Embryonic facial prominence (tissue), 1 donor: Measurements from ENCODE around the gene KIF26B.
A peak's percentile ranks its signal among the peaks of the same experiment; 100 is the strongest.

ENCODE experiments used
- DNase-seq: peaks from one replicate; pipeline ENCODE4 v3.0.0-alpha.2; 2016; ENCODE audit errors: extremely low spot score

Gene KIF26B

DNA sequence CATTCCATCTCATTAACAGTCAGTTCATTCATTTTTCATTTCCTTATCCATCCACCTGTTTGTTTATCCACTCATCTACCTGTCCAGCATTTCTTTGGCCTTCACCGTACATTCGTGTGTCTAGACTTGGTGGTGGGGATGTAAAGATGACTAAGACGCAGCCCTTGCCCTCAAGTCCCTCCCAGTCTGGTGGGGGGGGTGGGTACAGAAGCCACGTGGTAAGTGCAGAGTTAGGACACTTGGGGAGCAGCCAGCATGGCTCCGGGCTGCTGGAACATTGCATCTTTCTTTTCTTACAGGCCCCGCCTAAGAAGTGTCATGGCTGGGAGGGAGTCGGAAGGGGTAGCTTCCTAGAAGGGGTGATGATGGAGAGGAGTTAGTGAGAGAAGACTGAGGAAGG lies 17.2 kb downstream of the KIF26B start:
- DNase-seq = no peak

DNA sequence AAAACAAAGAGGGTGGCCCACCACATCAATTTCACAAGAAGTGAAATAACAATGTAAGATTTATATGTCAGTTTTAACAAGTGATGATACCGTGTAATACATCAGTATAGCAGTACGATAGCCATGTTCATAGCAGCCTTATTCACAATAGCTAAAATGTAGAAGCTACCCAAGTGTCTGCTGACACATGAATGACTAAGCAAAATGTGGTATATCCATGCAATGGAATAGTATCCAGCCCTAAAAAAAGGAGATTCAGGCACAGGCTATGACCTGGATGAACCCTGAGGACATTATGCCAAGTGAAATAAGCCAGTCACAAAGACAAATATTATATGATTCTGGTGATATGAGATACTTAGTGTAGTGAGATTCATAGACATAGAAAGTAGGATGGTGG lies 18.0 kb downstream of the KIF26B start:
- DNase-seq = no peak

DNA sequence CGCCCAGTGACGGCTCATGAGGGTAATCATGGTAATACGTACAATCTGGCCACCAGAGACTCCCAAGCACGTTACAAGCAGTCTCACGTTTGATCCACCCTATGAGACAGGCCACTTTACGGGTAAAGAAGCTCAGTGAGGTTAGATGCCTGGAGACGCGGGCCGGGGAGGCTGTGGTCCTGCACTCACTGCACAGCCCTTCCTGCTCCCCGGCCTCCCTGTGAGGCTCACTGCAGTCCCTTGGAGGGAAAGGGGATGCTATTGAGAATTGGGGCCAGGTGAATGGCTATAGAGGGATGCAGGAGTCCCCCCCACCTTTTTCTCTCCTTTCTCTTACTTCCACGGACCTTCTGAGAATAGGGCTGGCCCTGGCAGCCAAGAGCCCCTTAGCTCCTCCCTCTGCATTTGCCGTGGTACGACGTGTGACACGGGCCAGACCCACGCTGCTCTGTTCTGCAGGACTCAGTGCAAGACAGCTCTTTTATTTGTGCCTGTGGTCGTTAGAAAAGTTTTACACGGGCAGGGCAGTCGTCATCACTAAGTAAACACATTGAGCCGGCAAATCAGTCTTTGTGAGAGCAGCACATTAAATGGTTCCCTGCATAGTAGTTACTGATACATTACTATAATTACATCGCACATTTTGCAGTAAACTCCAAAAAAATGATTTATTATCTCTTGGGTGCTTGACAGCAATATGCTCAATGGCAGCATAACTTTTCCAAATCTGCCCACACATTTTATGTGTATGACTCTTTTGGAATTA lies 18.8 kb downstream of the KIF26B start:
- no peak for DNase-seq

DNA sequence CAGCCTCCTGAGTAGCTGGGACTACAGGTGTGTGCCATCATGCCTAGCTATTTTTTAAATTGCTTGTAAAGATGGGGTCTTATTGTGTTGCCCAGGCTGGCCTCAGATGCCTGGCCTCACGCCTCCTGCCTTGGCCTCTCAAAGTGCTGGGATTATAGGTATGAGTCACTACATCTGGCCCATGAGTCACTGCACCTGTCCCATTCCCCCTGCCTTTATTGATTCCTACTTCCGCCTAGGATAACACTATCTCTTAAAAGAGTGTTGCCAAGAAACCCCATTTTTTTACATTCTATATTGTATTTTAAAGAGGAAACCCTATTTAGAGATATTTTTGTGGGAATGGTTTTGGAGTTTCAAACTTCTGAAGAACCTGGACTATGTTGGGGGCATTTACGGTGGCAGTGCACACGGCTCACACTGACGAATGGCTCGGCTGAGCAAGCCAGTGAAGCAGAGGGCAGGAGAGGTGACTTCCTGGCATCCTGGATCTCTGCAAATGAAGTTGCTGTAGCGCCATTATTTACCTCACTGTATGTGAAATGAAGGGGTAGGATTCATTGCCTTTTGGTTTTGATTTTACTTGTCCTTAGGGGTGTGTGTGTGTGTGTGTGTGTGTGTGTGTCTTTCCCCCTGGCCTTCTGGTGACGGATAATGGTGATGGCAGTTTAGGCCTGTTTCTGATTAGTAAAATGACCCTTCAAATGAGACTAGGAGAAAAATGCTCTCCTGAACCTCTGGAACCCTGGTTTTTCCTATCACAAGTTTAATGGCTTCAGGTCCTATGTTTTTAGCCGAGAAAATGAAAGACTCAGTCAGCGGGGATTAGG lies 22.5 kb downstream of the KIF26B start:
- no peak for DNase-seq

DNA sequence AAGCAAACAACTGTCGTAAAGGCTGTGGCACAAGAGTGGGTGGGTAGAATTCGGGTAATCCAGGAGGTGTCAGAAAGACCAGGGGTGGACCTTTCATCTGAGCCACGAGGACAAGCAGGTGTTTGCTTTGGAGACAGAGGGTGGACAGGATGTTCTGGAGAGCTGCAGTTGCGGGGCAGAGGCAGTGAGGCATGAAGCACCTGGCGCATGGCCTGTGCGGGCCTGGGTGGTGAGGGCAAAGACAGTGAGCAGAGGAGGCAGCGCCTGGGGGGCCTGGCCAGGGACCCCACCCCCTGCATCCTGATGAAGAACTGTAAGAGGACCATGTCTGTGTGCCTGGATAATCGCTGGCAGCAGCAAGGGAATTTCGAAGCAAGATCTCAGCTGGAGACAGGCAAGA lies 24.9 kb downstream of the KIF26B start:
- no peak for DNase-seq

DNA sequence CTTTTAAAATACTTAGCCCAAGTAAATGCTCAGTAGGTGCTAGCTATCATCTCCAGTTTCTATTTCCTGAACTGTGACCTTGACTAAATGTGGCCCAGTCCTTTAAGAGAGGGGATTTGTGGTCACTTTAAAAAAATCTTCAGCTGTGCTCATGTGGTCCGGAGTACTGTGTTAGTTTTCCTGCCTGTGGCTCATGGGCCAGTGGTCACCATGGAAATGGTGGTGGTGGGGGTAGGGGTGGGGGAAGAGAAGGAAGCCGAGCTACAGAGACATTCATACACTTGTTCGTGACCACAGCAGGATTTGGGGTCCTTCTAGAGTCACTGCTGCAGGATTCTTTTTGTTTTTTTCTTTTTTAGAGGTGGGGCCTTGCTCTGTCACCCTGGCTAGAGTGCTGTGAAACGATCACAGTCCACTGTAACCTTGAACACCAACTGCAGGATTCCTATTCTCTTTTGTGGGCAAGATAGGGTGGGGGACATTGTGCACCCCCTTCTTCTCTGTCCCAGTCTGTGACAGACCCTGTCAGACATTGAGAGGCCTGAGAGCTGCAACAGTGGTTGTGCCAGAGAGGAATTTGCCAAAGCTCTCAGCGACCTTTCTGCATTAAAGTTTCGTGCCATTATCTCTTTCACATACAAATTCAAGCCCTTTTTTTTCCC lies 25.8 kb downstream of the KIF26B start:
- DNase-seq = no peak

DNA sequence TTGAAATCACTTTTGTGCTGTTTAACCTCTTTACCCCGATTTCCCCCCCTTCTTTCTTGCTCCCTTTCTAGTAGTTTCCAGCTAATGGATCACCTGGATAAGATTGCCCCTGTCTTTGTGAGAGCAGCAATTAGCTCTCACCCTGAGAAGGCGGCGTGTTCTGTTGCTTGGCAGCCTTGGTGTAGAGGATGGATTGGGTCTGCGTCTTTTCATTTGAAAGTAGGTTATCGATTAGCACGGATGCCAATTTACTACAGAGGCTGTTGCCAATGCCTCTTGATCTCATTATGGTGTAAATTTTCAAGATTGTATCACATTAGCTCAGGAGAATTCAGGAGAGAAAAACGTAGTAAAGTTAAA lies 26.4 kb downstream of the KIF26B start:
- DNase-seq = no peak

DNA sequence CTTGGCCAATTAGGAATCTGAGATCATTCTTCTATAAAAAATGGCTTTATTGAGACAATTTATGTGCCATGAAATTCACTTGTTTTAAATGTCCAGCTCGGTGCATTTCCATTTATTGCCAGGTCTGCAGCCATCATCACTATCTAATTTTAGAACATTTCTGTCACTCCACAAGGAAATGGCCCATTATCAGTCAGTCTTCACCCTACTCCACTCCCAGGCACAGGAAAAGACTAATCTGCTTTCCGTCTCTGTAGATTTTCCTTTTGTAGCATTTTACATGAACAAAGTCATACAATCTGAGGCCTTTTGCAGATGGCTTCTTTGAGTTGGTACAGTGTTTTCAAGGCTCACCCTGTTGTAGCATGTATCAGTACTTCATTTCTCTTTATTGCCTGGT lies 27.2 kb downstream of the KIF26B start:
- no peak for DNase-seq

DNA sequence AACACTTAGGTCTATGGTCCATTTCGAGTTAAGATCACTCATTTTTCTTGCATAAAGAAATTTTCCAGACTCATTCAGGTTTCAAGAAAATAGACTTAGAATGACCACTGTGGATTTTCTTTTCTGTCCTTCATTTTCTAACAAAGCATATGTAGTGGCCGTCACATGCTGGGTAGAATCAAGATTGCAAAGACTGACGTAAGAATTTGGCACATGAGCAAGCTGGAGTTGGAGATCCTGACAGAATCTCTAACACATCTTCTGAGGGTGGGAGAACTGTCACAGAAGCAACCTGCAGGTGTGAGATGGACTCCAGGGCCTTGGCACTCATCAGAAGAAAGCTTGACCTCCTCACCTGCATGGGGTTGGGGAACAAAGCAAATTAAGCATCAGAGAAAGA lies 28.6 kb downstream of the KIF26B start:
- DNase-seq = no peak

DNA sequence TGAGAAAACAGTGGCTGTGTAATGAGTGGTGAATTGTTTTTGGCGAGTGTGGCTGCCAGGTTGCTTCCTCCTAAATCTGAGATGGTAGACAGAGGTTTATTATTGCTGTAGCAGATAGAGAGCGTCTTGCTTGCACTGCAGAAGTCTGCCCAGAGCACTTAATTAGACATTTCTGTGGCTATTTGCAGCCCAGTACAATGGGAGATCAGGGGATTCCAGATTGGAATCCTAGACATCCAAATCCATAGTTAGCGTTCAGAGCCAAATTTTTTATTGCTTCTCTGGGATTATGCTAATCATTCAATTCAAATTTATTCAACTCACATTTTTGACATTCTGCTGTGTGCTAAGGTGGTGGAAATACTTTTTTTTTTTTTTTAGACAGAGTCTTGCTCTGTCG lies 30.0 kb downstream of the KIF26B start:
- DNase-seq = no peak

DNA sequence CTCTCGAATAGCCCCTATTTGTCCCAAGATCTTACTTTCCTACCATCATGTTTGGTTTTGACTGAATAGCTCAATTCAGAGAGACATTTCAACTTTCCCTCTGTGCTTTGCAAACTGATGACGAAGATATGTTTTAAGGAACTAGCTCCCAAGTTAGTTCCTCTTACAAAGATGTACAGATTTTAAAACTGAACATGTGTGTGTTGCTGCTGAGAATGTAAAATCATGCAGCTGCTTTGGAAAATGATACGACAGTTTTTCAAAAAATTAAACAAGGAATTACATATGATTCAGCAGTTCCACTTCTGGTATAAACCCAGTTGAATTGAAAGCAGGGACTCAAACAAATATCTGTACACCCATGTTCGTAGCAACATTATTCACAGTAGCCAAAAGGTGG lies 33.6 kb downstream of the KIF26B start:
- DNase-seq = no peak

DNA sequence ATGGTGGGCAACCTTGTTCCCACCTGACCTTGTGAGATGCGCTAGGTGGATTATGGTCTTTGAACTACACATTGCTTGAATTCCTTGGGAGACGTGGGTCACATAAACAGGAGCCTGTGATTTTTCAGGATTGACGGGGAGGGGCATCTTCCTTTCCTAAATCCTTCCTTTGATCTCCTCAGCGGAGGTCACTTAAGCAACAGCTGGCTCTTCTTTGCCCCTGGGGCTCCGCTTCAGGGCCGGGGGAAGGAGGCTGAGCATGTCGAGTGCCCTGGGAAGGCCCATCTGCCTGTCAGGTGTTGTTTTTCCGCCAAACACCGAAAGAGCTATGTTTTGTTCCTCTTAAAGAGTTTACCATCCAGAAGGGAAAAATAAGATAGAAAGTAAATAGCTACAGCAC lies 40.6 kb downstream of the KIF26B start:
- DNase-seq = no peak

DNA sequence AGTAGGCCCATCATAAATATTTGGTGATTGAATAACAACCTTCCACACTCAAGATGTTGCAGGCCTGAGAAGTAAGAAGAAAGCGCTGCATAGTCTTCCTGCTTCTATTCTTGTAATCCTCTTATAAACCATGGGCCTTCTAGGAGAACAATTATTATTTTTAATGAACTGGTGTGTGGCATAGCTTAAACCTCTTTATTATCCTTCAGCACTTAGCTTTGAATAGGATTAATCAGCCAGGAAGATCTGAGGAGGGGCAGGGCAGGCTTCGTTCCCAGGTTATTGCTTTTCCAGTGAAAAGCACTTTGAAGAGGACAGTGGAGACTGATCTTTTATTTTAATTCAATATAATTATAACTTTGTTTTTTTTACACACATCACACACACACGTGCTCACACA lies 42.3 kb downstream of the KIF26B start:
- no peak for DNase-seq

DNA sequence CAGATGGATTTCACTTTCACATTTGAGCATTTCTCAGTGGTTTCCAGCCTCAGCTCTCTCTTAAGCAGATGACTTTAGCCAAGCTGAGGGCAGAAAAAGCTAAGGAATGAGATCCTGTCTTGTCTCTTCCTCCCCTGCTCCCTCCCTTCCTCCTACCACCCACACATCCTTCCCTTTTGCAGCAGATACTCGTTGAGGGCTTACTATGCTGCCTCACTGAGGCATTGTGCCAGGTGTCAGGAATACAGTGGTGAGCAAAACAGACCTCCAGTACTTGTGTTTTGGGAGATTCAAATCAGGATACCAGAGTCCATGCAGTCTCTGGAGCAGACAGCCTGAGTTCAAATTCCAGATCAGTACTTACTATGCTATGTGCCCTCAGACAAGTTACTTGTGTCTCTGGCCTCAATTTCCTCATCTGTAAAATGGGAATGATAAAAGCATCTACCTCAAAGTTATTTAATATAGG lies 43.2 kb downstream of the KIF26B start:
- no peak for DNase-seq

DNA sequence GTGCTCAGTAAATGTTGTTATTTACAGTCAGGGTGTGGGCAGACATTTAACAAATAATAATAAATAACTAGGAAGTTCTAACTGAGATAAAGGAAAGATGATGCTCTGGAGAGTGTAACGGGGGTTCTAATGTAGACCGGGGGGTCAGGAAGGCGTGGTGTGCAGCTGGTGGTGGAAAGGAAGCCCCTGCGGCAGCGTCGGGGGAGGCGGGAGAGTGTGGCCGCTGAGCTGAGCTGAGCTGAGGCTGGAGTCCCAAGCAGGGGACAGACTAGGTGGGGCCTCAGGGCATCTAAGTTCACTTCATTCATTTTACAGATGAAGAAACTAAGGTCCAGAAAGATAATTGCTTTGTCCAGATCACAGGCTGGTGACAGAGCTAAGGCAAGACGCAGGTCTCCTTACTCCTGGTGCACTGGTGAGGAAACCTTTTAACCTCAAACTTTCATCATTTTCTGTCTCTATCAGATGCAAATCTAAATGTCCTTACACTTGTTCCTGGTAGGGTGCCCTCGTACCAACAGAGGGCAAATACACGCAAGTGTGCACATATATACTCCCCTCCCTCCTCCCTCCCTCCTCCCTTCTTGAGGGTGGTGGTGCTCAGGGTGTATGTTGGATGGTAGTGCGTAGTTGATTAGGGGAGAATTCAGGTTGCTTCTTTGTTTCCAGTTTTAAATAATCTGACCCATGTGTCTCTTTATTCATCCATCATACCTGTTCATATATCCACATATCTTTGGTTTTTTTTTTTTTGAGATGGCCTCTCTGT lies 44.1 kb downstream of the KIF26B start:
- no peak for DNase-seq

DNA sequence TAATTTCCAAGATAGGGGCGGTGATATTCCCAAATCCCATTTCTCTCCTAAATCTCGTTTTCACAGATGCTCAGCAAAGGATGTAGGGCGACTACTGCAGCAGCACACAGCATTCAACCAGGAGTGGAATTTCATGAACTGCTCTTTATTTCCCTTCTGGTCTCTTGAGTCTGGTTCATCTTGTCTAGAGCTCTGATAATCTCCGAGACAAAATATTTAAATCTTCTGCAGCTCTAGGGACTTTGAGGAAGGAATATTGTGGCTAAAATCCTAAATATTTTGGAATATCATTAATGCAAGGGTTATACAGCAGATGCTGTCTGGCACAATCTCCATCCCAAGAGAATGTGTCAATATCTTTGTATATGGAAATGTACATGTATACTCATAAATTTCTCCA lies 45.4 kb downstream of the KIF26B start:
- DNase-seq = no peak

DNA sequence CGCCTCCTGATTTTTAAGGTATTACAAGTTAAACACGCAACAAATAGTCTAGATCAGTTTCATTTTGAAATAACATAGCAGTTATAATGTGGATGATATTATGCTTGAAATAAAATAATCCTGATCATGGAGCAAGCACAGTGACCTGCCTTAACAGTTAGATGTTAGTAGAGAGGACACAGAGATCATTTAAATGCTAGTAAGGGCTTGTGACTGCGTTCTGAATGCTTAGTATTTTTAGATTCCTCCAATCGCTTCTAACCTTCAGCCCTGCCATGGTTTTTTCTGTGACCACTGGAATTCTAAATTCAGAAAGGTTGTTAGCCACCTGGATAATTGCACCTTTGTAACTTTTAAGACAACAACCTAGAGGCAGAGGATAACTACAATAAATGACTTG lies 46.4 kb downstream of the KIF26B start:
- no peak for DNase-seq

DNA sequence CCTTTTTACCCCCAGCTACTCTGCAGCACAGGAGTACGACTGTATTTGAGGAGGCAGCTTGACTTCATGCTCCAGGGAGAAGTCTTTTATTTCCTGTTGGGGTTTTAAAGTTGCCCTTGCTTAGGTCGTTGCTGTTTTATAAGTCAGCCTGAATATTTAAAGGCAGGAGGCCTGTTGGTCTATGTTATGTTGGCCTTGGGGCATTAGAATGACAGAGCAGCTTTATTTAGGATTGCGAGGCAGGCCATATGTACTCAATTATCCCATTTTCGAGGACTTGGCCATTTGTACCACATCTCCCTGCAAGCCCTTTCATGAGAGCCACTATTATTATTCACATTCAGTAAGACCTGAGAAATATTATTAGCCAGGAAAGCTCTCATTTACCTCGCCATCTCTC lies 47.0 kb downstream of the KIF26B start:
- DNase-seq = peak; percentile 28

DNA sequence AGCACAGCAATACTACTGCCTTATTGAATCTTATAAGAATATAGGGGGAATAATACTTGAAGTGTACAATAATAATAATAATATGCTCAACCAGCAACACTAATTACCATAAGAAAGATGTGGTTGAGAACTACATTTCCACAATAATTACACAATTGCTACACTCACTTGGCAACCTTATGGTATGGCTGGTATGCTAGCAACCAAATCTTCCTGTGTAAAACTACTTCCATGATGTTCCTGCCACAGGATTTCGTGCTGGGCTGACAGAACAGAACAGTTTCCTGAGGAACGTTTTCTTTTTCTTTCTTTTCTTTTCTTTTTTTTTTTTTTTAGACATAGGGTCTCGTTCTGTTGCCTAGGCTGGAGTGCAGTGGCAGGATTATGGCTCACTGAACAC lies 50.6 kb downstream of the KIF26B start:
- DNase-seq = no peak

DNA sequence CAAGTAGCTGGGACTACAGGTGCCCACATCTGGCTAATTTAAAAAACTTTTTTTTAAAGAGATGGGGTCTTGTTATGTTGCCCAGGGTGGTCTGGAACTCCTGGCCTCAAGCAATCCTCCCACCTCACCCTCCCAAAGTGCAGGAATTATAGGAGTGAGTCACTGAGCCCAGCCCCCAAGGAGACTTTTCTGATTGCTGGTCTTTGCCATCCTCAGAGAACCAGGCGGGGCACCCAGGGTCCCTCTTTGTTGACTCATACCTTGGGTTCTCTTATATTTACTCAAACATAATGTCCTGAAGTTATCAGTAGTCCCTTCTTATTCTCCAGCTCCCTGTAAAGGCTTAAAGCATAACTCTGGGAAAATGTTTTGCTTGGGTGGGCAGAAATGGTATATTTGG lies 51.1 kb downstream of the KIF26B start:
- no peak for DNase-seq

DNA sequence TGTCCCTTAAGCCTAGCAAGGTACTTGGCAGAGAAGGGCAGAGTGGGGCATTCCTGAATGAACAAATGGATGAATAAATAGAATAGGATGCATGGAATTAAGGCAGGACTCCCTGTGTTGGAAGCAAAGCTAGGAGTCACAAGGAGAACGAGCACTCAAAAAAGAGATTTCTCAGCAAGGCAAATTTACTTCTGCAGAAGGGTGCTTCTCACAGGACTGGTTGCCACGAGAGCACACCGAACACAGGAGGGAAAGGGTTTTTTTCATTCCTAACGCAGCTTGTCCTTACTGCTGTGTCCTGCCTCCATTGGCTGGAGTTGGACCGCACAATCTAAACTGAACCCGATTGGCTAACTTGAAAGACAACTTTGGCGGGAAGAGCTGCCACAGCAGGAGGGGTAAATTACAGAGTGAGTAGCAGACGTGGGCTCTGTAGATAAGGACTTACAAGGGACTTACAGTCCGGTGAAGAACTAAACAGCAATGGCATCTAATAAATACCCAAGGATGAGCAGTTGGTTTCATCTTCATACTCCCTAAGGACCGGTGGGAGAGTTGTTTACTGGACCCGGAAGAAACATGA lies 52.4 kb downstream of the KIF26B start:
- DNase-seq = no peak

DNA sequence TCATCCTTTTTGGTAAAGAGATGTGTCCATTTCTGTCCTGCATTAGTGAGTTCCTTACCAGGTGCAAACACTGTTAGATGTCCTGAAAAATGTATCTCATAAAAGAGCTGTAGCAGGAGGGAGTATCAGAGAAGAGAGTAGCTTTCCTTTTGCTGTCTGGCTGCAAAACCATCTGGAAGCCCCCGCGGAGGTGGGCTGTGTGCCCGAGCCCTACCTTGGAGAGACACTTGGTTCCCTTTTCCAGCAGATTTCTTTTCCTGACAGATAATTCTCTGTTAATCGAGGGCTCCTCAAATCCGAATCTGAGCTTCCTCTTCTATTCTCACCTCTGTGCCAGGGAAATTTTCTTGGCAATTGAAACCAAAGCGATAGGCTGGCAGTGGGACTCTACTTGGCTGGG lies 53.0 kb downstream of the KIF26B start:
- no peak for DNase-seq
